ENCODE results near the gene PLCL1. TPM values are rescaled to one million over a fixed set of nuclear protein-coding genes. Genes with fewer than 3 reads are reported as not detected.

PLCL1 gene
- total and polyA plus RNA-seq, 2 donors (not counting 3 experiments of a cell fraction or from before 2014, with no cell fraction given), result 0.79 to 3.4 TPM

DNA sequence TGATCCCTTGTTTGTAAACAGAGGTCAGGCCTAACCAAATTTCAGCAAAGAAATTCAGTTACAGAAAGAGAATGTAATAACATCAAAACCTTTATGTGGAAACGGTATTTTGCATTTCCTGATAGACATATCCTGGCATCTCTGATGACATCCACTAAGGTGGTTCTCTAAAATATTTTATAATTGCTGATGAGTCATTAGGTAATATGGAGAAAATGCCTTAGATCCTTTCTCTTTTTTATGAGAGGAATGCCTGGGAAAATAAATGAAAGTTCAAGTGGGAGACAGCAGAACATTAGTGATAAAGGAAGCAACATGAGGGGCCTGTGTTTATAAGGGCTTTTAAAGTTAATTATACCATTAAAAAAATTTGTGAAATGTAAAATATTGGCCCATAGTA, 72.6 kb downstream of the PLCL1 start:
- intact Hi-C loops (cut with micrococcal nuclease), result no loop called here
- Histone ChIP-seq H4K20me1 (replicated peaks; ENCODE audit: control insufficient read depth, extremely low read depth, insufficient read depth, low read length) (no peaks in the 10 kb centered on the region), H3K9me1 (replicated peaks; ENCODE audit: control insufficient read depth, extremely low read depth, insufficient read depth, low read length) (no peaks in the 10 kb centered on the region), H3K36me3 (ENCODE audit: control insufficient read depth in 2 of 2, extremely low read depth in 1 of 2, insufficient read depth in 2 of 2, low read length in 2 of 2) (no peaks in the 10 kb centered on the region), H3K9ac (replicated peaks; ENCODE audit: extremely low read depth, insufficient read depth, low read length) (no peak overlapping the region), H3K9me3 (replicated peaks; ENCODE audit: control insufficient read depth, insufficient read depth, low read length) (no peaks in the 10 kb centered on the region), H3K27me3 (ENCODE audit: control insufficient read depth in 2 of 2, insufficient read depth in 2 of 2, low read length in 2 of 2) (no peaks in the 10 kb centered on the region), H3K4me1 (ENCODE audit: control insufficient read depth, extremely low read depth, insufficient read depth, low read length) (no peaks in the 10 kb centered on the region), H2AFZ (ENCODE audit: low read depth, low read length) (no peak overlapping the region), H3K4me3 (replicated peaks in 1 of 3; ENCODE audit: insufficient read depth in 1 of 3, low read depth in 1 of 3, low read length in 3 of 3) (no peak overlapping the region), H3K79me2 (ENCODE audit: control insufficient read depth, insufficient read depth, low read length) (no peaks in the 10 kb centered on the region), H3K4me2 (ENCODE audit: insufficient read depth, low read length) (no peak overlapping the region), H3K27ac (ENCODE audit: insufficient read depth, low read depth, low read length) (no peak overlapping the region)
- TF ChIP-seq EZH2 (IDR thresholded peaks at IDR 0.05; ENCODE audit: borderline replicate concordance, low read depth, low read length, severe bottlenecking), result no peak
- no peak for TF ChIP-seq POLR2AphosphoS5 (IDR thresholded peaks at IDR 0.05; ENCODE audit: insufficient read depth, low read depth, low read length)
- no peak for TF ChIP-seq MYC (IDR thresholded peaks at IDR 0.05; ENCODE audit: low read depth, low read length)
- TF ChIP-seq CTCF (IDR thresholded peaks at IDR 0.05; ENCODE audit: extremely low read depth in 1 of 2, insufficient read depth in 1 of 2, low read depth in 1 of 2, low read length in 2 of 2), result no peak
- no peak for TF ChIP-seq JUN (IDR thresholded peaks at IDR 0.05; ENCODE audit: borderline replicate concordance, insufficient read depth, insufficient read length, low read depth)
- TF ChIP-seq FOS (IDR thresholded peaks at IDR 0.05; ENCODE audit: borderline replicate concordance, insufficient read depth, low read length), result no peak
- TF ChIP-seq, protein P1, sequence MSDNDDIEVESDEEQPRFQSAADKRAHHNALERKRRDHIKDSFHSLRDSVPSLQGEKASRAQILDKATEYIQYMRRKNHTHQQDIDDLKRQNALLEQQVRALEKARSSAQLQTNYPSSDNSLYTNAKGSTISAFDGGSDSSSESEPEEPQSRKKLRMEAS (IDR thresholded peaks at IDR 0.05; ENCODE audit: insufficient read depth, insufficient read length), result no peak
- no peak for TF ChIP-seq GATA2 (IDR thresholded peaks at IDR 0.05; ENCODE audit: insufficient read depth, insufficient read length, low read depth, low read length)
- no peak for TF ChIP-seq POLR2A (IDR thresholded peaks at IDR 0.05; ENCODE audit: low read depth, low read length)
- ChIA-PET CTCF (no interaction called here), POLR2A (no interaction called here)
- BruUV-seq (replicated peaks), result no TSS peak
- dilution Hi-C loops (cut with MboI; ENCODE audit: extremely low pct_ligation_motif_present, low sequenced_read_pairs), result no loop called here
- FAIRE-seq (no peak), DNase-seq (ENCODE audit: low read depth, low spot score) (no peak)
